HG02870 (cell line): ENCODE measurements around the gene GP1BB.
"Not testable (repeated sequence)": the region's sequence is repeated elsewhere in the genome, so short reads cannot be mapped to it uniquely, and the experiment has no call there.

ENCODE experiments used
- ATAC-seq: cut with Tn5 transposase; IDR thresholded peaks from one replicate; pipeline ENCODE4 v1.9.1; 2021; ENCODE audit warnings: mild to moderate bottlenecking, moderate library complexity; ENCODE audit not compliant: unreplicated experiment

The GP1BB gene

GRCh38 chr22:19723232-19723982 lies at the start of gene GP1BB:
GP1BB (plus strand) TSS chr22:19723539; CDS start chr22:19723570, 31 bp downstream.
- ATAC-seq = no peak

GRCh38 chr22:19673660-19674059 lies 49.7 kb upstream of the GP1BB start:
- no peak for ATAC-seq

DNA sequence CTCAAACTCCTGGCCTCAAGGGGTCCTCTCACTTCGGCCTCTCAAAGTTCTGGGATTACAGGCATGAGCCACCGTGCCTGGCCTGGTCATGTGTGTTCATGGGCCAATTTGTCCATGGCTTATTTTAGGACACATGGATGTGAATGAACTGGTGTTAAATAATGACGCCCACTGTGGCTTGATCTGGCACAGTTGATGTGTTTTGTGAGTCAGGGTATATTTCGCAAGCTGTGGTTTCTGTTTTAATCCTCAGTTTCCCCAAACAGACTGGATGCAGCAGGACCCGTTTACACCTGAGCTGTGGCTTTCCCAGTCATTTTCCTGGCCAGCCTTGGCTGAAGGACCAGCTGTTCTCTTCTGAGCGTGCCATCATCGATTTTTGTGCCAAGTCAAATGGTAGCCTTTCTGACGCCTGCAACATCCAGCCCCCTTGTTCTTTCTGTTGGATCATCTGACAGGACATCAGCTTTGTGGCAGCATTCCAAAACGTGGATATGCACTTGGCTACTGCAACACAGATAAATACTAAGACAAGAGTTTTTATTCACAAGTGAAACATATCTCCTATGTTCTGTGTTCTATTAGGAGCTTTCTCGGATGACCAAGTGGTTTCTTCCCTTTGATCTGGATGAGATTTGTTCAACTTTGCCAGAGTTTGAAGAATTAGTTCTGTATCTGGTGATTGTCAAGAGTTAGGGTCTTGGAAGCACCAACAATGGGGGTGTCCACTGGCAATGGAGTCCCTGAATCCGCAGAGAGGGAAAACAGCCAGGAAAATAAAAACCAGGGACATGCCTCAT lies 49.0 kb upstream of the GP1BB start:
- no peak for ATAC-seq

DNA sequence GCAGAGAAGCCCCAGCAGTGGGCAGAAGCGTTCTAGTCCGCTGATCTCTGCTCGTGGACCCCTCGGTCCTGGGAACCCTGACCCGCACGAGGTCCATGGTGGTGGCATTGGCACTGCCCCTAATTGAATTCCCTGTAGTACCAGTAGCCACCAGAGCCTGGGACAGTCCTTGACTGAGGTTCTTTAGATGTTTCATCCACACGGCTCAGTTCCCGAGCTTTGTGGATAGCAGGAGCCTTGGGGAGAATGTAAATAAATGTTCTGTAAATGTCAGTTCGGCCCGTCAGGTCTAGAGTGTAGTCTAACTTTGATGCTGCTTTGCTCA lies 48.4 kb upstream of the GP1BB start:
- ATAC-seq = no peak

- ATAC-seq = no peak
Measured at GRCh38 chr22:19675428-19675827, 47.9 kb upstream of the GP1BB start.

- ATAC-seq = not testable (repeated sequence)
Measured at GRCh38 chr22:19676437-19676836, 46.9 kb upstream of the GP1BB start.

DNA sequence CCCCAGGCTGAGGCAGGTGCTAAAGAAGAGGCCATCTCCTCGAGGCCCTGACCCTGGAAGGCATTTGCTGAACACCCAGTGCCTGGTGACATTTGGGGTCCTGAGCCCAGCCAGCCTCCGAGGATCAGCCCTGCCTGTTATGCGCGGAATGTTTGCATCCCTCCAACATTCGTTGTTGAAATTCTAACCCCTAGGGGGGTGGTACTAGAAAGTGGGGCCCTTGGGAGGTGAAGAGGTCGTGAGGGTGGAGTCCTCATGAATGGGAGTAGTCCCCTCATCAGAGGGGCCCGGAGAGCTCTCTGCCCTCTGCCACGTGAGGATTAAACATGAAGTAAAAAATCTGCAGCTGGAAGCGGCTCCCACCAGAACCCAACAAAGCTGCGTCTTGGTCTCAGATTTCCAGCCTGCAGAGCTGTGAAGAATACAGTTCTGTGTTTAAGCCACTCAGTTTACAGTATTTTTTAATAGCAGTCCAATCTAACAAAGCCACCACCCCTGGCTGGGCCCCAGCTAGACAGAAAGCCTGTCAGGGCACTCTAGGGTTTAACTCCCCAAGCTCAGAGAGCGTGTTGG lies 44.3 kb upstream of the GP1BB start:
- ATAC-seq = no peak

DNA sequence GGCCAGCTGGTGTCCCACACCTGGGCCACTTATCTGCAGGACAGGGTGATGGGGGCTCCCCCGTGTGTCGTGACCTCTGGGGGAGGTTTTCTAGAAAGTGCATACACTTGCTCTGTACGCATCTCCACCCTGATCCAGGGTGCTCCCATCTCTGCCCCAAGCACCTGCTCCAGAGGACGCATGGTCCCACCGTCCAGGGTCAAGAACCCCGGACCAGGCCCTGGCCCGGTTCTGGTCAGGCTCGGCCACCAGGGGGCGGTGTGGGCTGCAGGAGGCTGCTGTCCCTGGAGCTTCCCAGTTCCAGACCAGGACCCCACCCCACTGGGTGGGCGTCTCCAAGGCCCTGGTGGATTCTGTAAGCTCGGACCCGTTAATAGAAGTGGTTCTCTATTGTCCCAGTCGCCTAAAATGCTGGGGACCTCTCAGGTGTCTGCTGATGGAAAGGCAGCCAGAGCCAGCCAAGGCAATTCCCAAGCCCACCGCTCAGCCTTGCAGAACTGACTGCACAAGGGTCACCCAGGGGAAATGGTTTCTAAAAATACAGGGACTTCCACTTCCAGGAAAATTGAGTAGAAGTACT lies 43.7 kb upstream of the GP1BB start:
- no peak for ATAC-seq

DNA sequence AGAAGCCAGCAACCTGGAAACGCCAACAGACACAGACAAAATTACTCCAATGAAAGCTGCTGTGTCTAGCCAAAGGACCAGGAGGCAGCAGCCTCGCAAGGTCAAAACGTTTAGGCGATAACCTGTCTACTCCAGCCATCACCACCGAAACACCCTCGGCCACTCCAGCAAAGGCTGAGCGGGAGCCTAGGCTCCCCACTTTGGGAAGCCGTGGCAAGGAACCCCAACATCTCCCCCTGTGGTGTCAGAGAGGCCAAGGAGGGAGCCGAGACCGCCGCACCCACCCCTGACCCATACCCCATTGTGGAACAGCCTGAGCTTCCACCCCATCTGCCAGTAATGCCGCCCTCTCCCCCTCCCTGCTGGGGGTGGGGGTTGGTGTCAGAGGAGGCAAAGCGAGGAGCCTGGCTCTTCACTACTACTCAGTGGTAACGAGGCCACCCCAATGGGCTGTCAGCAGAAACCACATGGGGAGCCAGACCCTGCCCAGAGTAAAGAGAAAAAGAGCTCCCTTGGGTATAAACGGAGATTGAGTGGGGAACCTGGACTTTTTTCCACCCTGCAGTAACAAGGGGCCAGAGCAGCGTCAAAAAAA lies 43.0 kb upstream of the GP1BB start:
- ATAC-seq = no peak

DNA sequence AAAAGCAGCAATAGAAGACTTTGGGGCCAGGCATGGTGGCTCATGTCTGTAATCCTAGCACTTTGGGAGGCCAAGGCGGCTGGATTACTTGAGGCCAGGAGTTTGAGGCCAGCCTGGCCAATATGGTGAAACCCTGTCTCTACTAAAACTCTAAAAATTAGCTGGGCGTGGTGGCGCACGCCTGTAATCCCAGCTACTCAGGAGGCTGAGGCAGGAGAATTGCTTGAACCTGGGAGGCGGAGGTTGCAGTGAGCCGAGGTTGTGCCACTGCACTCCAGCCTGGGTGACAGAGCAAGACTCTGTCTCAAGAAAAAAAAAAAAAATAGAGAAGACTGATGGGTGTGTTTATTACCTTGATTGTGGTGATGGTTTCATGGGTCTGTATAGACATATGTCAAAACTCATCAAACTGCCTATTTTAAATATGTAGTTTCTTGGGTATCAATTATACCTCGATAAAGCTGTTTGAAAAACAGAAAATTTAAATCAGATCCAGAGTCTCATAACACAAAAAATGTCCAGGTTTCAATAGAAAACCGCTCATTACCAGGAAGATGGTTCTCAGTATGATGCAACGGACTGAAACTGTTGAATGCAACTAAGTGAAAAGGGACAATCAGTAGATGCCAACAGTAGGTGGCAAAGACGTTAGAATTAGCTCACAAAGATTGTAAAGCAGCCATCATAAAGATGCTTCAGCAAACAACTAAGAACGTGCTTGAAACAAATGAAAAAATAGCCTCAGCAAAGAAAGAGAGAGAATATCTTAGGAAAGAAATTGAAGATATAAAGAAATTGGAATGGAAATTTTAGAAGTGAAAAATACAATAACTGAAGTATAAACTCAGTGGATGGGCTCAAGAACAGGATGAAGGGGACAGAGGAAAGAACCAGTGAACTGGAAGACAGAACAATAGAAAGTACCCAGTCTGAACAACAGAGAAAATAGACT lies 42.2 kb upstream of the GP1BB start:
- ATAC-seq = no peak

DNA sequence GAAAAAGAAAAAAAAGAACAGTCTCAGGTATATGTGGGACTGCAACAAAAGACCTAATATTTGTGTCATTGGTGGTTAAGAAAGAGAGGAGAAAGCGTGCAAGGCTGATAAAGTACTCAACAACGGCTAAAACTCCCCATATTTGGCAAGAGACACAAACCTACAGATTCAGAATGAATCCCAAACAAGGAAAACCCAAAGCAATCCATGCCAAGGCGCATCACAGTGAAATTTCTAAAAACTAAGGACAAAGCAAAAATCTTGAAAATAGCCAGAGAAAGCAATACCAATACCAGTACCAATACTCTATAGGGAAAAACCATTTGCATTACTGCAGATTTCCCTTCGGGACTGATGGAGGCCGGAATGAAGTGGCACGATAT lies 41.5 kb upstream of the GP1BB start:
- no peak for ATAC-seq

DNA sequence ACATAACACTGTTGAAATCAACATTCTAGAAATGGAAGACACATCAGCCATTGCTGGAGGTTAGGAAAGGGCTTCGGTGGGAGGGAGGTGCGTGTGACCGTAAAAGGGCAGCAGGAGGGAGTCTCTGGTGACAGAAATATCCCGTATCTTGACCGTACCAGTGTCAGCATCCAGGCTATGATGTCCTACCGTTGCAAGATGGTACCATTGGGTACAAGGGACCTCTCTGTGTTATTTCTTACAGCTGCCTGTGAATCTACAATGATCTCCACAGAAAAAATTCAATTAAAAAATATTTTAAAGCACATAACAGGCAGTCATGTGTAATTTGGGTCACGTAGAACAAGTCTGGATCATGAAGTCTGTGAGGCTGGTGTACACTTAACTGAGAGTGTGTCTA lies 36.4 kb upstream of the GP1BB start:
- no peak for ATAC-seq

- no peak for ATAC-seq
Measured at GRCh38 chr22:19687561-19688300, 35.6 kb upstream of the GP1BB start.

GRCh38 chr22:19688301-19689290 lies 34.7 kb upstream of the GP1BB start:
- ATAC-seq = no peak

DNA sequence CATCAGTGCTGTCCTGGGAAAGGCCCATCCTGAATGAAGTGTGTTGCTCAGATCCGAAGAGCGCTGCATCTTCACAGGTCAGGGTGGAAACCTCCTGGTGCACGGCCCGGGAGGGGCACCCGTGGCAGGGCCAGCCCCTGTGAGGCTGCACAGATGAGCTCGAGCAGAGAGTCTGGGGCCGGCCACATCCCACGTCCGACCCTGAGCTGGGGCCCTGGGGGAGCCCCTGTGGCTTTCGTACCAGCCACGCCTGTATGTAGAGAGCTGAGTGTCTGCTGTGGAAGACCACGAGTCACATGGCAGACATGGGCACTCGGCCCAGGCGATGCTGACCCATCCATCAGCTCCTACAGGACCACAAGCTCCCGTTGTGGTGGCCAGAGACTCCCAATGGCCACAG lies 33.9 kb upstream of the GP1BB start:
- ATAC-seq = no peak

DNA sequence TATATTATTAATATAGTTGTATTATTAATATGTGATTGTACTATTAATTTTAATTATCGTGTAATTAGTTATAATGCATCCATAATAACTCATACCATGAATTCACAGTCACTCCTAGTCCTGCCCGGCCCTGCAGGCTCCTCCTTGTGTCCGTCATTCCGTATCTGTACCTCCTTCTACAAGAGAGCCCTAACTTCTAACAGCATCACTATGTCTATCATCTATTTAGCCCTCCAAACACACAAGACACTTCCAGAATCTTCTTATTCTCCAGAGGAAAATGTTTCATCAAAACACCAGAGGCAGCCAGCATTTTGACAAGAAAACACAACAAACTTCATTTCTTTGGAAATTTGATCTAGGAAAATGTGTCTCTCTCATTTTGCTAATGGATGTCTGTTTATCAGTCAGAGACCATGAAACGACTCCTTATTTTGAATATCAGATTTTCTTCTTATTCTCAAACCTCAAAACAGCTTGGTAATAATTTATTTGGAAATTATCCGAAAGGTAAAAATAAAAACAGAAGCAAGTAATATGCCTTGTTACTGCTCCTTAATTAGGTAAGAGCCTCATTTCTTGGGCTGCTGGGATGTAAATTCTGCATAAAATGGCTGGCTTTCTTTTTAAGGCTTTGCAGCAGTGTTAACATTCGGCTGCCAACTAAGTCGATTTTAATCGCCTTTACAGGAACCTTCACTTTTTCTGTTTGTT lies 32.2 kb upstream of the GP1BB start:
- no peak for ATAC-seq

DNA sequence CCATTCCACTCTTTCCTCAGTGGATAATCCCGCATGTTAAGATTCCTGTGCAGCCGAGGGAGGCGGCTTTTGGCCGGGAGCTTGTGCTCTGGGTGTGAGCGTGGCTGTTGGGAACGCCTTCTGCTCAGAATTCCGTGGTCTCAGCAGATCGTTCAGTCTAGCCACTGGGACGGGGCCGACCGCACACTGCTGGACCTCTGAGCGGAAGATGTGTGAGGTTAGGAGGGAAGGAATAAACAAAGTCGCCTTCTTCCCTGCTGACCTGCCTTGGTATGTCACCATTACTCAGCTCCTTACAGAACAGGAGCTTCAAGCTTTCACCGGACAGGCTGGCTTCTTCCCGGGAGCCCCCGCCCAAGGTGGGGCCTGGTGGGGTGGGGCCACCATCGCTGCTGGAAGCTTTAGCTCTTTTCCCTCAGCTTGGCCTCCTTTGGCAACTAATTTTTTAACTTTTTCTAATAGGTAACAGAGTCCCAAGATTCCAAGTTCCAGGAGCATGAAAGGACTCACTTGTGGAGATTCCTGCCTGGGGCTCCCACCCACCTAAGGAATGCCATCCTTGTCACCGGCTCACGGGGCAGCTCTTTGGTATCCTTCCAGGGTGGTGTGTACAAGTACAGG lies 31.5 kb upstream of the GP1BB start:
- ATAC-seq = no peak
